Measurements from ENCODE around the gene GFOD1. TPM values are rescaled to one million over a fixed set of nuclear protein-coding genes. Genes with fewer than 3 reads are reported as not detected.

Gene GFOD1
- total and polyA plus RNA-seq, 7 donors, result 5.9 to 34.2 (median 16.7) TPM

- H3K4me1 ChIP-seq, result peaks cover 6% of the 10 kb centered on the region
- H3K4me3 ChIP-seq, result no peak overlapping the region
Observed at GRCh38 chr6:13383328-13384163, 103.9 kb downstream of the GFOD1 start.

GRCh38 chr6:13380761-13381160 lies 106.6 kb downstream of the GFOD1 start:
- Histone ChIP-seq H3K9me3 (peaks cover 3% of the 10 kb centered on the region), H3K36me3 (ENCODE audit: insufficient read depth in 1 of 2, low read depth in 1 of 2) (no peaks in the 10 kb centered on the region), H3K4me3 (no peak overlapping the region), H3K4me1 (peaks cover 6% of the 10 kb centered on the region), H3K27ac (no peak overlapping the region), H3K27me3 (ENCODE audit: insufficient read depth in 3 of 3, low read length in 2 of 3) (no peaks in the 10 kb centered on the region)
- DNase-seq, result no peak
- no peak for TF ChIP-seq CTCF (IDR thresholded peaks at IDR 0.05)
- 74 to 98% (median 88%) methylated on average over 2 of the region's 2 CpGs for WGBS, 3 donors
- ATAC-seq, result no peak
- intact Hi-C loops (cut with DNase I), result no loop called here

More at GRCh38 chr6:13383328-13384163, 103.9 kb downstream of the GFOD1 start:
- no peaks in the 10 kb centered on the region for H3K27me3 ChIP-seq (ENCODE audit: insufficient read depth in 3 of 3, low read length in 2 of 3)
- H3K36me3 ChIP-seq (ENCODE audit: insufficient read depth in 1 of 2, low read depth in 1 of 2), result no peaks in the 10 kb centered on the region
- 65 to 79% (median 77%) methylated on average over 9 of the region's 9 CpGs for WGBS, 3 donors
- DNase-seq (no peak), ATAC-seq (peak in 3 of 4 donors; percentile 60 to 73 (median 67))
- intact Hi-C loops (cut with DNase I), result no loop called here
- H3K9me3 ChIP-seq, result no peaks in the 10 kb centered on the region
- peak; percentile 32 for TF ChIP-seq CTCF (IDR thresholded peaks at IDR 0.05)
- H3K27ac ChIP-seq, result no peak overlapping the region

GRCh38 chr6:13378669-13379590 lies 108.5 kb downstream of the GFOD1 start:
- TF ChIP-seq CTCF (IDR thresholded peaks at IDR 0.05), result no peak
- no peak overlapping the region for H3K4me3 ChIP-seq
- H3K27me3 ChIP-seq (ENCODE audit: insufficient read depth in 3 of 3, low read length in 2 of 3), result no peaks in the 10 kb centered on the region
- intact Hi-C loops (cut with DNase I), result no loop called here
- peak in 1 of 4 donors; percentile 25 for ATAC-seq
- no peaks in the 10 kb centered on the region for H3K36me3 ChIP-seq (ENCODE audit: insufficient read depth in 1 of 2, low read depth in 1 of 2)
- H3K9me3 ChIP-seq, result peaks cover 3% of the 10 kb centered on the region
- H3K4me1 ChIP-seq, result peaks cover 3% of the 10 kb centered on the region
- 66 to 73% (median 69%) methylated on average over 9 of the region's 9 CpGs for WGBS, 3 donors
- DNase-seq, result no peak
- H3K27ac ChIP-seq, result no peak overlapping the region

GRCh38 chr6:13377054-13377758 lies 110.2 kb downstream of the GFOD1 start:
- no peak for TF ChIP-seq CTCF (IDR thresholded peaks at IDR 0.05)
- Histone ChIP-seq H3K4me3 (no peak overlapping the region), H3K4me1 (no peaks in the 10 kb centered on the region), H3K27me3 (ENCODE audit: insufficient read depth in 3 of 3, low read length in 2 of 3) (no peaks in the 10 kb centered on the region), H3K9me3 (peaks cover 3% of the 10 kb centered on the region), H3K27ac (no peak overlapping the region), H3K36me3 (ENCODE audit: insufficient read depth in 1 of 2, low read depth in 1 of 2) (no peaks in the 10 kb centered on the region)
- ATAC-seq (no peak), DNase-seq (no peak)
- intact Hi-C loops (cut with DNase I), result no loop called here
- WGBS, 3 donors, result 94 to 98% (median 98%) methylated on average over 2 of the region's 2 CpGs

Measured in psoas muscle (tissue), 8 donors.